Pancreas (tissue), 10 donors: ENCODE measurements around the gene DPT. TPM values are rescaled to one million over a fixed set of nuclear protein-coding genes. Genes with fewer than 3 reads are reported as not detected.

Source experiments
- ATAC-seq, 4 donors: fragments of 200-7000 bp; cut with Tn5 transposase; one replicate each; pipeline versions ENCODE4 v1.8.0 to v1.9.1; 2020; ENCODE audit warnings: mild to moderate bottlenecking in 4 of 4, moderate library complexity in 4 of 4
- DNase-seq, 6 donors: peaks; one replicate each; pipeline ENCODE4 v3.0.0-alpha.2; 2020
- FAIRE-seq: peaks from 2 replicates; lab custom pipeline; 2012; peaks lifted over from hg19 to GRCh38; lab: Jason Lieb, UNC
- H3K27ac ChIP-seq, 4 donors: fragments of 200-600 bp; sonication (generic); 1 replicate in 3 of 4; 2 replicates in 1 of 4; pipeline versions ENCODE4 v1.5.0 to v1.8.0; 2020
- H3K27me3 ChIP-seq, 4 donors: fragments of 200-600 bp; one replicate each; pipeline ENCODE4 v1.8.0; 2021
- H3K36me3 ChIP-seq, 3 donors: fragments of 200-600 bp; sonication (generic) in 1 of 3; one replicate each; pipeline versions ENCODE4 v1.5.0 to v1.8.0; 2020 to 2021
- H3K4me1 ChIP-seq, 3 donors: fragments of 200-600 bp; one replicate each; pipeline ENCODE4 v1.8.0; 2021
- H3K4me3 ChIP-seq, 4 donors: fragments of 200-600 bp; sonication (generic) in 2 of 4; one replicate each; pipeline versions ENCODE4 v1.5.0 to v1.8.0; 2020 to 2021
- H3K9me3 ChIP-seq, 4 donors: fragments of 200-600 bp; one replicate each; pipeline ENCODE4 v1.8.0; 2021
- CTCF ChIP-seq, 4 donors: fragments of 200-600 bp; sonication (generic) in 3 of 4; IDR thresholded peaks; one replicate each; pipeline versions ENCODE4 v1.5.0 to v1.8.0; 2021; ENCODE audit warnings: antibody characterized with exemption in 4 of 4
- WGBS, 2 donors: extraction: QIAGEN DNeasy Blood & Tissue Kit; methylation state at CpG; one replicate each; pipeline ENCODE4 v1.1.7; 2013; 5-methylcytosine and 5-hydroxymethylcytosine counted together
- intact Hi-C, 3 donors: fragments of 100-400 bp; cut with DNase I; formaldehyde crosslinking; loops; one replicate each; pipeline versions ENCODE4 v1.11.1 to v1.14.2; 2022
- polyA plus RNA-seq, 2 donors: library from polyadenylated mRNA; stranded (reverse); fragments of 200-250 nt; gene quantifications; one replicate each; pipeline ENCODE4 v1.2.3, GENCODE V29; 2013
- total RNA-seq, 6 donors: library from RNA; stranded (reverse); fragmentation: NEBNext Ultra II Directional in 4 of 6; extraction: Animal tissue kit (Norgen Biotek cat#: 25700) in 4 of 6; gene quantifications; one replicate each; pipeline versions ENCODE4 v1.2.1 to v1.2.4, GENCODE V29; 2021 to 2023
- donor health status: healthy with polysubstance abuse.
- donor health status: DM: no; HTN: no; CAD: no; lungs with moderate emphysema.
- donor health status: DM: no; HTN: no; CAD: no.
- donor health status: control.
- donor health status: control.
- donor health status: Bipolar disorder and iron deficiency.
- donor health status: DM: yes; HTN: yes; CAD: no.
- donor health status: DM: no; HTN: no; CAD: no.
- donor health status: DM: no; HTN: no; CAD: no.
- donor health status: DM: yes; HTN: yes; CAD: no.

The DPT gene
- total and polyA plus RNA-seq, 8 donors = 3.4 to 16.2 (median 7.5) TPM

- FAIRE-seq (no peak), ATAC-seq (no peak), DNase-seq (no peak)
- TF ChIP-seq CTCF (IDR thresholded peaks at IDR 0.05) = no peak
- 74% methylated on average over 4 of the region's 4 CpGs for WGBS, 2 donors
- H3K4me1 ChIP-seq = peaks cover 0 to 15% (median 7%) of the 10 kb centered on the region in 3 donors
- H3K36me3 ChIP-seq = no peaks in the 10 kb centered on the region
- H3K4me3 ChIP-seq = no peak overlapping the region
- H3K27me3 ChIP-seq = no peaks in the 10 kb centered on the region
- intact Hi-C loops = no loop called here
- no peaks in the 10 kb centered on the region for H3K9me3 ChIP-seq
- no peak overlapping the region for H3K27ac ChIP-seq
Measured at GRCh38 chr1:168762473-168762872, 33.5 kb upstream of the DPT start.

GRCh38 chr1:168760781-168761180 is 31.8 kb upstream of the DPT start:
- no peak overlapping the region for H3K4me3 ChIP-seq
- DNase-seq (no peak), ATAC-seq (no peak), FAIRE-seq (no peak)
- intact Hi-C loops = no loop called here
- peaks cover 0 to 9% (median 4%) of the 10 kb centered on the region in 3 donors for H3K4me1 ChIP-seq
- no peaks in the 10 kb centered on the region for H3K36me3 ChIP-seq
- no peaks in the 10 kb centered on the region for H3K27me3 ChIP-seq
- no peak overlapping the region for H3K27ac ChIP-seq
- no peaks in the 10 kb centered on the region for H3K9me3 ChIP-seq
- no peak for TF ChIP-seq CTCF (IDR thresholded peaks at IDR 0.05)
- 96 to 99% methylated on average over 4 of the region's 4 CpGs for WGBS, 2 donors

- ATAC-seq (no peak), DNase-seq (no peak), FAIRE-seq (no peak)
- peaks cover 0 to 9% (median 4%) of the 10 kb centered on the region in 3 donors for H3K4me1 ChIP-seq
- H3K36me3 ChIP-seq = no peaks in the 10 kb centered on the region
- no peak overlapping the region for H3K4me3 ChIP-seq
- H3K27me3 ChIP-seq = no peaks in the 10 kb centered on the region
- intact Hi-C loops = no loop called here
- TF ChIP-seq CTCF (IDR thresholded peaks at IDR 0.05) = no peak
- no peaks in the 10 kb centered on the region for H3K9me3 ChIP-seq
- H3K27ac ChIP-seq = no peak overlapping the region
- 95 to 97% methylated on average over 2 of the region's 2 CpGs for WGBS, 2 donors
Measured at GRCh38 chr1:168760241-168760640, 31.2 kb upstream of the DPT start.

- intact Hi-C loops = no loop called here
- ATAC-seq (peak in 1 of 4 donors; percentile 63), DNase-seq (no peak), FAIRE-seq (no peak)
- H3K36me3 ChIP-seq = no peaks in the 10 kb centered on the region
- H3K27ac ChIP-seq = no peak overlapping the region
- TF ChIP-seq CTCF (IDR thresholded peaks at IDR 0.05) = no peak
- H3K9me3 ChIP-seq = no peaks in the 10 kb centered on the region
- H3K4me1 ChIP-seq = peaks cover 0 to 9% (median 4%) of the 10 kb centered on the region in 3 donors
- H3K27me3 ChIP-seq = no peaks in the 10 kb centered on the region
- no peak overlapping the region for H3K4me3 ChIP-seq
- 31 to 39% methylated on average over 3 of the region's 3 CpGs for WGBS, 2 donors
Measured at GRCh38 chr1:168759077-168759476, 30.1 kb upstream of the DPT start.

GRCh38 chr1:168758503-168758902 is 29.5 kb upstream of the DPT start:
- Histone ChIP-seq H3K27ac (no peak overlapping the region), H3K27me3 (no peaks in the 10 kb centered on the region), H3K9me3 (no peaks in the 10 kb centered on the region), H3K4me1 (peaks cover 0 to 9% (median 4%) of the 10 kb centered on the region in 3 donors), H3K4me3 (no peak overlapping the region), H3K36me3 (no peaks in the 10 kb centered on the region)
- no peak for FAIRE-seq
- 95 to 96% methylated on average over 1 of the region's 1 CpG for WGBS, 2 donors
- intact Hi-C loops = no loop called here
- ATAC-seq = no peak
- TF ChIP-seq CTCF (IDR thresholded peaks at IDR 0.05) = no peak
- DNase-seq = no peak
